Measurements from ENCODE around the gene TMC7.

DNA sequence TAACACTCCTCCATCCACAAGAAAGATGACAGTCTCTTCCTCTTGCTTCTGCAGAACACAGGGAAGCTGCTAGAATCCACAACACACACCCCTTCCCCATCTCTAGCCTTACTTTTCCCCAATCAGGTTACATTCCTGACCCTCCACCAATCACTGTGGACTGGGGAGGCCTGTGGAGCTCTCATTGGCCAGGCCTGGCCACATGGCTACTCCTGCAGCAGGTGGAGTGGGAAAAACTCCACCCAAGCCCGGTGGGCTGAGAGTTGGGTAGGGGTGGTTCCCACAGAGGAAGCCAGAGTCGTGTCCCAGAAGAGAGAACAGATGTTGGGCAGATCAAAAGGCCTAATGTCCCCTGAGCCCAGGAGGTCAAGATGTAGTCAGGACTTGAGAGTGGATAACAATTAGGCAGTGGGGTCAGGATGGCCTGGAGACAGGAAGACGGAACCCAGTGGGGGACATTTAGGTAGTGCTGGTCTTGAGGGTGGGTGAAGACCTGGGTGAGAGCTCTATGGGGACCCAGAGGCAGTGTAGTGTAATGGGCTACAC lies 105.7 kb downstream of the TMC7 start:
- TF ChIP-seq, protein P1, sequence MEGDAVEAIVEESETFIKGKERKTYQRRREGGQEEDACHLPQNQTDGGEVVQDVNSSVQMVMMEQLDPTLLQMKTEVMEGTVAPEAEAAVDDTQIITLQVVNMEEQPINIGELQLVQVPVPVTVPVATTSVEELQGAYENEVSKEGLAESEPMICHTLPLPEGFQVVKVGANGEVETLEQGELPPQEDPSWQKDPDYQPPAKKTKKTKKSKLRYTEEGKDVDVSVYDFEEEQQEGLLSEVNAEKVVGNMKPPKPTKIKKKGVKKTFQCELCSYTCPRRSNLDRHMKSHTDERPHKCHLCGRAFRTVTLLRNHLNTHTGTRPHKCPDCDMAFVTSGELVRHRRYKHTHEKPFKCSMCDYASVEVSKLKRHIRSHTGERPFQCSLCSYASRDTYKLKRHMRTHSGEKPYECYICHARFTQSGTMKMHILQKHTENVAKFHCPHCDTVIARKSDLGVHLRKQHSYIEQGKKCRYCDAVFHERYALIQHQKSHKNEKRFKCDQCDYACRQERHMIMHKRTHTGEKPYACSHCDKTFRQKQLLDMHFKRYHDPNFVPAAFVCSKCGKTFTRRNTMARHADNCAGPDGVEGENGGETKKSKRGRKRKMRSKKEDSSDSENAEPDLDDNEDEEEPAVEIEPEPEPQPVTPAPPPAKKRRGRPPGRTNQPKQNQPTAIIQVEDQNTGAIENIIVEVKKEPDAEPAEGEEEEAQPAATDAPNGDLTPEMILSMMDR (IDR thresholded peaks at IDR 0.05; ENCODE audit: insufficient read depth, low read length, poor library complexity, severe bottlenecking) = no peak
- no peak for TF ChIP-seq EZH2phosphoT487 (conservative IDR thresholded peaks at IDR 0.05; ENCODE audit: low read length)

Measured in SU-DHL-6 (cell line).